Tibial nerve (tissue), 4 donors: ENCODE measurements around the gene ZFYVE16. TPM values are rescaled to one million over a fixed set of nuclear protein-coding genes. Genes with fewer than 3 reads are reported as not detected.

ENCODE experiments used
- DNase-seq, 2 donors: peaks; one replicate each; pipeline ENCODE4 v3.0.0-alpha.2; 2019; ENCODE audit warnings: low spot score in 2 of 2
- H3K27ac ChIP-seq, 4 donors: fragments of 200-600 bp; sonication (generic) in 3 of 4; one replicate each; pipeline ENCODE4 v1.5.1; 2017 to 2019; ENCODE audit warnings: mild to moderate bottlenecking in 1 of 4
- H3K27me3 ChIP-seq, 2 donors: fragments of 200-600 bp; sonication (generic) in 1 of 2; one replicate each; pipeline versions ENCODE4 v1.5.1 to v1.6.0; 2017 to 2019
- H3K36me3 ChIP-seq, 3 donors: fragments of 200-600 bp; sonication (generic); one replicate each; pipeline ENCODE4 v1.5.1; 2018 to 2019
- H3K4me1 ChIP-seq, 4 donors: fragments of 200-600 bp; sonication (generic) in 3 of 4; one replicate each; pipeline ENCODE4 v1.5.1; 2017 to 2019
- H3K4me3 ChIP-seq, 4 donors: fragments of 200-600 bp; sonication (generic) in 3 of 4; one replicate each; pipeline ENCODE4 v1.5.1; 2017 to 2019; ENCODE audit warnings: mild to moderate bottlenecking in 1 of 4, moderate library complexity in 1 of 4
- H3K9me3 ChIP-seq, 4 donors: fragments of 200-600 bp; sonication (generic) in 3 of 4; one replicate each; pipeline ENCODE4 v1.5.1; 2017 to 2019
- CTCF ChIP-seq, 5 experiments: fragments of 200-600 bp in 3 of 5; fragments of 450-650 bp in 2 of 5; sonication (generic) in 3 of 5; IDR thresholded peaks; one replicate each; pipeline ENCODE4 v1.5.1; 2016 to 2019; ENCODE audit warnings: antibody characterized with exemption in 5 of 5, mild to moderate bottlenecking in 3 of 5, moderate library complexity in 2 of 5
- EP300 ChIP-seq, 2 donors: sonication (generic); formaldehyde crosslinking; IDR thresholded peaks; one replicate each; pipeline ENCODE4 v1.6.1; 2017; ENCODE audit warnings: antibody characterized with exemption in 2 of 2, mild to moderate bottlenecking in 1 of 2
- POLR2A ChIP-seq, 2 donors: fragments of 450-650 bp; IDR thresholded peaks; one replicate each; pipeline ENCODE4 v1.6.1; 2017; ENCODE audit warnings: antibody characterized with exemption in 2 of 2, mild to moderate bottlenecking in 2 of 2, moderate library complexity in 2 of 2
- WGBS, 2 donors: methylation state at CpG; one replicate each; pipeline ENCODE4 v1.1.5; 2018; 5-methylcytosine and 5-hydroxymethylcytosine counted together
- total RNA-seq, 4 donors: library from RNA; depleted of rRNA; stranded (reverse); fragments of >200 nt; gene quantifications; one replicate each; pipeline ENCODE4 v1.1.0, GENCODE V29; 2016

Gene ZFYVE16
- total RNA-seq, 4 donors from 2014 or later: 30.2 to 43.2 (median 36.6) TPM

GRCh38 chr5:80503641-80504040 is 95.8 kb downstream of the ZFYVE16 start:
- peaks cover 0 to 8% (median 0%) of the 10 kb centered on the region in 3 donors for H3K36me3 ChIP-seq
- H3K27me3 ChIP-seq: no peaks in the 10 kb centered on the region
- no peaks in the 10 kb centered on the region for H3K4me1 ChIP-seq
- no peak overlapping the region for H3K27ac ChIP-seq
- no peaks in the 10 kb centered on the region for H3K9me3 ChIP-seq
- 71% methylated on average over 1 of the region's 1 CpG for WGBS, 2 donors
- H3K4me3 ChIP-seq: no peak overlapping the region
- TF ChIP-seq CTCF (IDR thresholded peaks at IDR 0.05): no peak
- no peak for TF ChIP-seq POLR2A (IDR thresholded peaks at IDR 0.05)
- no peak for TF ChIP-seq EP300 (IDR thresholded peaks at IDR 0.05)
- DNase-seq: no peak

GRCh38 chr5:80504833-80505232 is 97.0 kb downstream of the ZFYVE16 start:
- no peak for TF ChIP-seq CTCF (IDR thresholded peaks at IDR 0.05)
- no peak for TF ChIP-seq EP300 (IDR thresholded peaks at IDR 0.05)
- no peak for TF ChIP-seq POLR2A (IDR thresholded peaks at IDR 0.05)
- Histone ChIP-seq H3K9me3 (no peaks in the 10 kb centered on the region), H3K27me3 (no peaks in the 10 kb centered on the region), H3K36me3 (peaks cover 0 to 8% (median 0%) of the 10 kb centered on the region in 3 donors), H3K27ac (no peak overlapping the region), H3K4me1 (no peaks in the 10 kb centered on the region), H3K4me3 (no peak overlapping the region)
- DNase-seq: no peak
- WGBS, 2 donors: 86 to 90% methylated on average over 1 of the region's 1 CpG

GRCh38 chr5:80507663-80508062 is 99.8 kb downstream of the ZFYVE16 start:
- DNase-seq: no peak

GRCh38 chr5:80508844-80509243 is 101.0 kb downstream of the ZFYVE16 start:
- Histone ChIP-seq H3K36me3 (peaks cover 0 to 8% (median 0%) of the 10 kb centered on the region in 3 donors), H3K9me3 (no peaks in the 10 kb centered on the region), H3K4me1 (no peaks in the 10 kb centered on the region), H3K4me3 (no peak overlapping the region), H3K27me3 (no peaks in the 10 kb centered on the region), H3K27ac (no peak overlapping the region)
- TF ChIP-seq CTCF (IDR thresholded peaks at IDR 0.05) (no peak), POLR2A (IDR thresholded peaks at IDR 0.05) (no peak), EP300 (IDR thresholded peaks at IDR 0.05) (no peak)
- DNase-seq: no peak
- 95 to 96% methylated on average over 6 of the region's 6 CpGs for WGBS, 2 donors

More at GRCh38 chr5:80507663-80508062, 99.8 kb downstream of the ZFYVE16 start:
- Histone ChIP-seq H3K27me3 (no peaks in the 10 kb centered on the region), H3K27ac (no peak overlapping the region), H3K36me3 (peaks cover 0 to 8% (median 0%) of the 10 kb centered on the region in 3 donors), H3K4me1 (no peaks in the 10 kb centered on the region), H3K9me3 (no peaks in the 10 kb centered on the region), H3K4me3 (no peak overlapping the region)
- no peak for TF ChIP-seq POLR2A (IDR thresholded peaks at IDR 0.05)
- TF ChIP-seq CTCF (IDR thresholded peaks at IDR 0.05): no peak
- TF ChIP-seq EP300 (IDR thresholded peaks at IDR 0.05): no peak
- 82 to 86% methylated on average over 3 of the region's 3 CpGs for WGBS, 2 donors

GRCh38 chr5:80509362-80509761 is 101.5 kb downstream of the ZFYVE16 start:
- no peaks in the 10 kb centered on the region for H3K9me3 ChIP-seq
- peaks cover 0 to 11% (median 0%) of the 10 kb centered on the region in 3 donors for H3K36me3 ChIP-seq
- TF ChIP-seq EP300 (IDR thresholded peaks at IDR 0.05) (no peak), POLR2A (IDR thresholded peaks at IDR 0.05) (no peak), CTCF (IDR thresholded peaks at IDR 0.05) (no peak)
- no peaks in the 10 kb centered on the region for H3K27me3 ChIP-seq
- no peak overlapping the region for H3K27ac ChIP-seq
- H3K4me3 ChIP-seq: no peak overlapping the region
- DNase-seq: no peak
- WGBS, 2 donors: 83 to 85% methylated on average over 4 of the region's 4 CpGs
- no peaks in the 10 kb centered on the region for H3K4me1 ChIP-seq
